Gastrocnemius medialis (tissue), 4 donors: ENCODE measurements around the gene MRPS22.

Experiments
- CTCF ChIP-seq, 5 experiments: fragments of 450-650 bp in 3 of 5; fragments of 200-600 bp in 2 of 5; sonication (generic) in 2 of 5; IDR thresholded peaks in 4 of 5; conservative IDR thresholded peaks in 1 of 5; 1 replicate in 4 of 5; 2 replicates in 1 of 5; pipeline ENCODE4 v1.5.1; 2016 to 2019; ENCODE audit warnings: antibody characterized with exemption in 5 of 5, mild to moderate bottlenecking in 3 of 5, moderate library complexity in 3 of 5
- POLR2A ChIP-seq, 2 donors: fragments of 450-650 bp; IDR thresholded peaks; one replicate each; pipeline ENCODE4 v1.6.1; 2017; ENCODE audit warnings: antibody characterized with exemption in 2 of 2, mild to moderate bottlenecking in 2 of 2, moderate library complexity in 2 of 2

GRCh38 chr3:139364549-139364948 is 20.7 kb downstream of the MRPS22 start:
- TF ChIP-seq CTCF (IDR thresholded peaks at IDR 0.05 in 4 of 5, conservative IDR thresholded peaks at IDR 0.05 in 1 of 5) (no peak), POLR2A (IDR thresholded peaks at IDR 0.05) (no peak)
